ENCODE data around the gene RAP1GAP2.

DNA sequence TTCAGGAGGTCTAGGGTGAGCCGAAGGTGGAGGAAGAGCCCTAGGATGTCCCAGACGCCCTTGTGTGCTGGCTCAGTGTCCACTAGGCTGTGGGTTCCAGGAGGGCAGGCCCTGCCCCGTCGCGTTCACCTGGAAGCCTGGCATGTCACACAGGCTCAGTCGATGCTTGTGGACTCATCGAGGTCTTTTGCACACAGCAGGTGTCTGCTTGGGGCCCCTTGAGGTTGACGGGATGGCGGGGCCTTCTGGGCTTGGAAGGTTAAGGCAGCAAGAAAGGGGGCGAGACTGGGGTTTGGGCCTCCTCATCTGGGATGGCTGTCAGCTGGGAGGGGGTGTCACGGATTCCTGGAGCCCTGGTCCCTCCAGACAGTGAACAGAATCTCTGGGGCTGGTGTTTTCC lies 1.9 kb downstream of the RAP1GAP2 start:
- TF ChIP-seq CTCF (IDR thresholded peaks at IDR 0.05) (no peak), POLR2AphosphoS5 (IDR thresholded peaks at IDR 0.05) (no peak), POLR2A (IDR thresholded peaks at IDR 0.05) (no peak), EP300 (IDR thresholded peaks at IDR 0.05) (no peak)
